Spinal cord (tissue), 10 donors: ENCODE data around the gene SHCBP1L. TPM values are rescaled to one million over a fixed set of nuclear protein-coding genes. Genes with fewer than 3 reads are reported as not detected.

Experiments used
- DNase-seq, 6 donors: peaks; one replicate each; pipeline versions ENCODE4 v3.0.0 to v3.0.0-alpha.2; 2013 to 2015; ENCODE audit warnings: low spot score in 6 of 6, low read depth in 4 of 6
- H3K27ac ChIP-seq: one replicate; pipeline ENCODE4 v1.5.1; 2013; ENCODE audit warnings: low read depth, low read length, control low read depth
- H3K27me3 ChIP-seq: one replicate; pipeline ENCODE4 v1.6.1; 2013; ENCODE audit warnings: low read length; ENCODE audit not compliant: control insufficient read depth, insufficient read depth
- H3K36me3 ChIP-seq: one replicate; pipeline ENCODE4 v1.6.1; 2013; ENCODE audit warnings: low read length; ENCODE audit not compliant: control insufficient read depth, insufficient read depth
- H3K4me1 ChIP-seq: one replicate; pipeline ENCODE4 v1.6.1; 2013; ENCODE audit warnings: low read length; ENCODE audit not compliant: control insufficient read depth, insufficient read depth
- H3K4me3 ChIP-seq: one replicate; pipeline ENCODE4 v1.5.1; 2013; ENCODE audit warnings: low read depth, low read length, control low read depth
- H3K9me3 ChIP-seq: one replicate; pipeline ENCODE4 v1.6.1; 2013; ENCODE audit warnings: low read length; ENCODE audit not compliant: control insufficient read depth, insufficient read depth
- WGBS: methylation state at CpG from one replicate; pipeline ENCODE4 v1.1.5; 2013; ENCODE audit warnings: missing lambda C conversion rate; ENCODE audit not compliant: insufficient coverage; 5-methylcytosine and 5-hydroxymethylcytosine counted together
- polyA plus RNA-seq, 2 donors: library from polyadenylated mRNA; unstranded; fragments of 120-200 nt; gene quantifications; one replicate each; pipeline ENCODE4 v1.2.1, GENCODE V29; 2013; ENCODE audit not compliant: insufficient read length in 2 of 2
- total RNA-seq, 2 donors: library from RNA; depleted of rRNA in 1 of 2; stranded (reverse); fragments of 120-200 nt in 1 of 2; fragments of >200 nt in 1 of 2; gene quantifications; one replicate each; pipeline versions ENCODE4 v1.2.3 to v1.2.4, GENCODE V29; 2013 to 2014
- donor health status: healthy.

Gene SHCBP1L
- total and polyA plus RNA-seq, 4 donors: 0.10 to 0.30 (median 0.26) TPM

DNA sequence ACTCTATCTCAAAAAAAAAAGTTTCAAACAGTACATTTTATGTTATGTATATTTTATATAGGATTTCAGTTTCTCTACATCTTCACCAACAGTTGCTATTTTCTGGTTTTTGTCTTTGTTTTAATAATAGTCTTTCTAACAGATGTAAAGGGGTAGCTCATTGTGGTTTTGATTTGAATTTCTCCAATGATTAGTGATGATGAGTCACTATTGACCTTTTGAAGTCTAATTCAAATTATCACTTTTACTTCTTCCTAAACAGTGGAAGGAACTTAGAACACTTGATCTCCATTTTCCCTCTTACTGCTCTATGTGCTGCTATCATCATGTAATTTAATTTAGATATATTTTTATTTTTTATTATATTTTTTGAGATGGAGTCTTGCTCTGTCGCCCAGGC lies 31.7 kb upstream of the SHCBP1L start:
- Histone ChIP-seq H3K9me3 (no peaks in the 10 kb centered on the region), H3K27me3 (no peaks in the 10 kb centered on the region), H3K4me3 (no peak overlapping the region), H3K27ac (no peak overlapping the region), H3K36me3 (no peaks in the 10 kb centered on the region), H3K4me1 (no peaks in the 10 kb centered on the region)
- DNase-seq: no peak
- WGBS: no CpG with 5 or more reads among the region's 1 CpG

DNA sequence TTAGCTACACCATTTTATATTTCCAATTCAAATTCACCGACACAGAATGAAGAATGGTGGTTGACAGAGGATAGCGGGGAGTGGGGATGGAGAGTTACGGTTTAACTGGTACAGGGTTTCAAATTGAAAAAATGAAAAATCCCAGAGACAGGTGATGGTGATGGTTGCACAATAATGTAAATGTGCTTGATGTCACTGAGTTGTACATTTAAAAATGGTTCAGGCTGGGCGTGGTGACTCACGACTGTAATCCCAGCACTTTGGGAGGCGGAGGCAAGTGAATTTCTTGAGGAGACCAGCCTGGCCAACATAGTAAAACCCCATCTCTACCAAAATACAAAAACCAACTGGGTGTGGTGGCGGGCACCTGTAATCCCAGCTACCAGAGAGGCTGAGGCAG lies 31.2 kb upstream of the SHCBP1L start:
- H3K4me3 ChIP-seq: no peak overlapping the region
- H3K27ac ChIP-seq: no peak overlapping the region
- H3K27me3 ChIP-seq: no peaks in the 10 kb centered on the region
- 100% methylated on average over 3 of the region's 7 CpGs for WGBS
- DNase-seq: no peak
- H3K4me1 ChIP-seq: no peaks in the 10 kb centered on the region
- no peaks in the 10 kb centered on the region for H3K36me3 ChIP-seq
- no peaks in the 10 kb centered on the region for H3K9me3 ChIP-seq

DNA sequence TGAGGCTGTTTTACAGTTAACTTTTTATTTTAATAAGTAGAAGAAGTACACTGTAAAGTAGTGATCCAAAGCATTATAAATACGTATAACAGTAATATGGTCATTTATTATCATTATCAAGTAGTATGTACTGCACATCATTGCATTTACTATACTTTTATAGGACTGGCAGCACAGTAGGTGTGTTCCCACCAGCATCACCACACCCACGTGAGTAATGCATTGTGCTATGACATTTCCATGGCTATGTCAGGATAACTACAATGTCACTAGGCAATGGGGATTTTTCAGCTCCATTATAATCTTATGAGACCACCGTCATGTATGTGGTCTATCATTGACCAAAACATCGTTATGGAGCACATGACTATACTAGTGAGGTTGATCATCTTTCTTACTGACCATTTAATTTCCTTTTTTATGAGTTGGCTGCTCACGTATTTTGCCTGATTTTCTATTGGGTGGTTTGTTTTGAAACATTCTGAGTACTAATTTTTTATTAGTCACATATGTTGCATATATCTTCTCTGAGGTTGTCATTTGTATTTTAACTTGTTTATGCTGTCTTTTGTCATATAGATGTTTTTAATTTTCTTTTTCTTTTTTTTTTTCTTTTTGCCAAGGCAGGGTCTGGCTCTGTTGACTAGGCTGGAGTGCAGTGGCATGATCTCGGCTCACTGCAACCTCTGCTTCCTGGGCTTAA lies 25.3 kb upstream of the SHCBP1L start:
- H3K27ac ChIP-seq: no peak overlapping the region
- 67% methylated on average over 1 of the region's 6 CpGs for WGBS
- H3K4me1 ChIP-seq: no peaks in the 10 kb centered on the region
- H3K9me3 ChIP-seq: no peaks in the 10 kb centered on the region
- no peak overlapping the region for H3K4me3 ChIP-seq
- H3K27me3 ChIP-seq: peaks cover 2% of the 10 kb centered on the region
- no peak for DNase-seq
- H3K36me3 ChIP-seq: no peaks in the 10 kb centered on the region

DNA sequence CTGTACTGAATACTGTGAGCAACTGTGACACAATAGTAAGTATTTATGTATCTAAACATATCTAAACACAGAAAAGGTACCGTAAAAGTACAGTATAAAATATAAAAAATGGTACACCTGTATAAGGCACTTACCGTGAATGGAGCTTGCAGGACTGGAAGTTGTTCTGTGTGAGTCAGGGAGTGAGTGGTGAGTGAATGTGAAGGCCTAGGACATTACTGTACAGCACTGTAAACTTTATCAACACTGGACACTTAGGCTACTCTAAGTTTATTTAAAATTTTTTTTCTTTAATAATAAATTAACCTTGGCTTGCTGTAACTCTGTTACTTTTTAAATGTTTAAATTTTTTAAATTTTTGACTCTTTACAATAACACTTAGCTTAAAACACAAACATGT lies 24.5 kb upstream of the SHCBP1L start:
- no peak for DNase-seq
- WGBS: no CpG with 5 or more reads among the region's 2 CpGs
- no peaks in the 10 kb centered on the region for H3K4me1 ChIP-seq
- H3K27me3 ChIP-seq: peaks cover 2% of the 10 kb centered on the region
- no peak overlapping the region for H3K27ac ChIP-seq
- H3K9me3 ChIP-seq: no peaks in the 10 kb centered on the region
- no peaks in the 10 kb centered on the region for H3K36me3 ChIP-seq
- no peak overlapping the region for H3K4me3 ChIP-seq

DNA sequence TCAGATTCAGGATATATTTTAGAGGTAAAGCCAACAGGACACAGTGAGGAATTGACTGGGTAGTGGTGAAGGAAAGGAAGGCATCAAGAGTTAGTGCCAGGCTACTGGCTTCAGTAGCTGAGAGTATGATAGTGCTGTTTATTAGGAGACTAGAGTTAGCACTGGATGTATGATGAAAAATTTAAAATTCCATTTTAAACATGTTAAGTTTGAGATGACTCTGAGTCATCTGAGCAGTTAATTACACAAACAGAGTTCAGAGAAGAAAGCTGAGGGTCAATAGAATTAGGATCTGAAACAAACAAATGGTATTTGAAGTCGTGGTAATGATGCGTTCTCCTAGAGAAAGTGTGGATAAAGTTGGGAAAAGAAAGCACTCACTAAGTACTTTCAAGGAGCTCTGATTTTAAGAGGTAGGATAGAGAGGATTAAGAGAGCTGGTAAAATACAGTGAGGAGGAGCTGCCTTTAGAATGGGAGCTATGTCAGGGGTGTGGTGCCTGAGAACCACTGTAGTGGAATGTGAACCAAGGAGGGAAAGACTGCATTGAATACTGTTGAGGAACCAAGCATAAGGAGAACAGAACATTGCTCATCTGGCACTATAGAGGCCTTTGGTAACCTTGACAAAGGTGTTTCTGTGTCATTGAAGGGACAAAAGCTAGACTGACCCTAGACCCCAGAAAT lies 21.7 kb upstream of the SHCBP1L start:
- no peak overlapping the region for H3K27ac ChIP-seq
- no peak overlapping the region for H3K4me3 ChIP-seq
- H3K9me3 ChIP-seq: no peaks in the 10 kb centered on the region
- no peak for DNase-seq
- no peaks in the 10 kb centered on the region for H3K4me1 ChIP-seq
- H3K27me3 ChIP-seq: peaks cover 2% of the 10 kb centered on the region
- WGBS: 92% methylated on average over 2 of the region's 2 CpGs
- H3K36me3 ChIP-seq: no peaks in the 10 kb centered on the region

DNA sequence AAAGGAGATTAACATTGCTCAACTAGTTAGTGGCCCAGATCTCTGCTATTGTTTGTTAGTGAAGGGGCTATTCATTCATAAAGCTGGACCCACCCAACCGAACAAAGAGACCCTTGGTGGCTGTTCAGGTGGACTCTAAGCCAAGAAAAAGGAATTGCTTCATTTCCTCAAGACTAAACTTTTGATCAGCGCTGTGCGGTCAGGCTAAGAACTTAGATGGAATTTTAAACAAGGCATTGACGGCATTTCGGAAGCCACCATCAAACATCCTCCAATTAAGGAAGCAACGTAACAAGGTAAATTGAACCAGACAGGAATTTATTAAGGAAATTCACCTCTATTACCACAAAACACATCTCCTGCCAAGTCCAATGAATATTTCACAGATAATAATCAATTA lies 19.9 kb upstream of the SHCBP1L start:
- peaks cover 2% of the 10 kb centered on the region for H3K27me3 ChIP-seq
- no peak overlapping the region for H3K27ac ChIP-seq
- H3K4me3 ChIP-seq: no peak overlapping the region
- 58% methylated on average over 2 of the region's 6 CpGs for WGBS
- H3K36me3 ChIP-seq: no peaks in the 10 kb centered on the region
- H3K9me3 ChIP-seq: no peaks in the 10 kb centered on the region
- peak in 1 of 6 donors; percentile 16 for DNase-seq
- H3K4me1 ChIP-seq: no peaks in the 10 kb centered on the region

DNA sequence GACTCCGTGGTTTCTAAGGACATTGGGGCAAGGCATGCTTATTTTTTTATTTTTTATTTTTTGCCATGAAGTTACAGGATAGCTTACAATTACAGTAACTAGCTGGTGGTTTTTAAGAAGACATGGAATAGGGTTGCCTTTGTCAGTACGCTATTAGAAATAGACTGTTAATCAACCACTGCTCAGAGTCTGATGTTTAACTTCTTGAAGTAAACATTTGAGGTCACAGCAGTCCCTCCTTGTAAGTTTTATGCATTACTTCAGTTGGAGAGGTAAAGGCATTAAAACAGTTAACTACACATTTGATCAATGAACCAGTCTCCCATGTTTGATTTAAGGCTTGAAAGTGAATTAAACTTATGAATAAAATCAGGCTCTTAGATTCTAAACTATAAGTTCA lies 19.3 kb upstream of the SHCBP1L start:
- Histone ChIP-seq H3K27me3 (peaks cover 2% of the 10 kb centered on the region), H3K36me3 (no peaks in the 10 kb centered on the region), H3K27ac (no peak overlapping the region), H3K9me3 (no peaks in the 10 kb centered on the region), H3K4me1 (no peaks in the 10 kb centered on the region), H3K4me3 (no peak overlapping the region)
- WGBS: no CpG with 5 or more reads among the region's 2 CpGs
- no peak for DNase-seq

DNA sequence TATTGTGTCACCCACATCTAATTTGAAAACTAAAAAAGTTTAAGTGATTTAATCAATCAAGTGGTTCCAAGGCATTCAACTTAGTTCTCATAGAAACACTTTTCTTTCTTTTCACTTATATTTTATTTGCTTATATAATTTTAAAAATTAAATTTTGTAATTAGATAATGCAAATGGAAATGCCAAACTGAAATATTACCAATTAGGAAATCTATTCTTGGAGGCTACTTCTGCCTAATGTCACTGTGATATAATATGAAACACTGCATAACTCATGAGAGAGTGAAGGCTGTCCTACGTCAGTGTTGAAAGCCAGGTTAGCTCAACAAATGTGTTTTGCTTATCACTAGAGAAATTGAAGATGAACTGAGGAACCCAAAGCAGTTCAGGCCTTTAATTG lies 18.3 kb upstream of the SHCBP1L start:
- WGBS: 88% methylated on average over 1 of the region's 1 CpG
- Histone ChIP-seq H3K9me3 (no peaks in the 10 kb centered on the region), H3K27me3 (peaks cover 2% of the 10 kb centered on the region), H3K4me3 (no peak overlapping the region), H3K27ac (no peak overlapping the region), H3K4me1 (no peaks in the 10 kb centered on the region), H3K36me3 (no peaks in the 10 kb centered on the region)
- no peak for DNase-seq

DNA sequence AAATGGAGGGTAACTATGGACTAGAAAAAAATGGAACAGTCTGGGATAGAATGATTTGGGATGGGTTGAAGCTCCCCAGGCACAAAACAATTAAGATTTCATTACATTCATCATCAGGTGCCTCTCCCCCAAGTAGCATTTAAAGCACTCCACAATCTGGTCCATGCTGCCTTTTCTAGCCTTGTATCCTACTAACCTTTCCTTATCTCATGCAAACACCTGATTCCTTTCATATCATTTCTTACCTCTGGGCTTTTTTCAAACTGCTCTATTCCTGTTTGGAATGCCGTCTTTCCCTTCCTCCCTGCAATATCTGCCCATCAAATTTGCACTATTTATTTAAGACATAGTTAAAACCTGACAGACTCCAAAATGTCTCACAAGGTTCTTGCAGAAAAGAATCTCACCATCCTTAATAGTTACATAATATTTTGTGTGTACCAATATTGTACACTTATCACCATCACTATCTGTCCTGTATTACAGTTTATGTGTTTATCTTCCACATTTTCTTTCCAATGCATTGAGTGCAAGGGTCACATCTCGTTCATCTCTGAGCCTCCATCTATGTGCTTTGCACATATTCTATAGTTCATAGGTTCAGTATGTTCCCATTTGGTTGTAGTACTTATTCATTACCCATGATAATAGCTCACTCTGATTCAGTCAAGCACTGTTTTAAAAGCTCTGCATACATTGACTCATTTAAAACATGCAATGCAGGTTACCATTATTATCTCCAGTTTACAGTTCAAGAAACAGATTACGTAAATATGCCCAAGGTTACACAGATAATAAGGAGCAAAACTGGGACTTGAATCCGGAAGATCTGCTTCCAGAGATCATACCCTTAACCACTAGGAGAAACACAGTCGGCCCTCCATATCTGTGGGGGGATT lies 16.1 kb upstream of the SHCBP1L start:
- Histone ChIP-seq H3K36me3 (no peaks in the 10 kb centered on the region), H3K4me1 (no peaks in the 10 kb centered on the region), H3K27me3 (peaks cover 2% of the 10 kb centered on the region), H3K27ac (no peak overlapping the region), H3K9me3 (no peaks in the 10 kb centered on the region), H3K4me3 (no peak overlapping the region)
- DNase-seq: no peak
- WGBS: 83% methylated on average over 1 of the region's 5 CpGs
